Umbilical cord (tissue), 2 donors: Measurements from ENCODE around the gene PPP1R3D. TPM values are rescaled to one million over a fixed set of nuclear protein-coding genes. Genes with fewer than 3 reads are reported as not detected.

Experiments used
- DNase-seq: peaks from one replicate; pipeline ENCODE4 v3.0.0-alpha.2; 2015; ENCODE audit warnings: low spot score
- total RNA-seq: library from RNA; depleted of rRNA; stranded (reverse); fragments of >200 nt; gene quantifications from one replicate; pipeline ENCODE4 v1.2.3, GENCODE V29; 2014; ENCODE audit warnings: low replicate concordance; ENCODE audit not compliant: insufficient read depth

The PPP1R3D gene
- total RNA-seq, 1 donor from 2014 or later, result 8.4 TPM

DNA sequence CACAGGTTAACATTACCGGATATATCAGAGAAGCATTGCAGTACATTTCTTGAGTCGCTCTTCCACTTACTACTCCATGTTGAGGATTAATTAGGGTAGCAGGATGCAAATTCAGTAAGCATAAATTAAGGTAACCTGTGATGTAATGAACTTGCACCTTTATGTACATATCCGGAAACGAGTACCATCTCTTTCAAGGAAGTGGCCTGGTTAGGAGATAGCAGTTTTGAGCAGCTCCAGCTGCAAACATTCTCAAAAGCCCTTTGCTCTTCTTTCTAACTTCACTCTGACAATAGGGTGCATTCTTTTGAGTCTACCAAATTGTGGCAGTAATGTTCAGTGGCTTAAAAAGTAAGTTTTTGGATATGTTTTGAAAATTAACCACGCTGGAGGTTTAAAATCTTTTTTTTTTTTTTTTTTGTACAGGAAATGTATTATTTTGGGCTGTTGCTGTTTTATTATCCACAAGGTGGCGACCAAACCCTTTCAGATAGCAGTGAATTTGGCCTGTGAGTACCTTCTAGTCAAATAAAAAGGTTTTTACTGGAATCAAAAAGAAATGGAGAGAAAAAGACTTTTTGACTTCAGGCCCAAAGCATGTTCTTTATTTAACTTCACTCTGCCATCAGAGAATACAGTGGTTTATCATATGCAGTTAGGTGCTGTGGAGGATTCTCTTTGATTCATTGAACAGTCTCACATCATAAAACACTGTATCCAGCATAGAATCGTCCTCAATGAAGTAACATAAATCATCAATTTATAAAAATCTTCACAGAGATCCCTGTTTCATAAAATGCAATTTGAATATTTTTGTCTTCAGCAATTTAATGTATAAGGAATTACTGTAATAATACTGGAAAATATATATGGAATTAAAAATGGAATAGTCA, 9.0 kb upstream of the PPP1R3D start:
- peak; percentile 69 for DNase-seq

DNA sequence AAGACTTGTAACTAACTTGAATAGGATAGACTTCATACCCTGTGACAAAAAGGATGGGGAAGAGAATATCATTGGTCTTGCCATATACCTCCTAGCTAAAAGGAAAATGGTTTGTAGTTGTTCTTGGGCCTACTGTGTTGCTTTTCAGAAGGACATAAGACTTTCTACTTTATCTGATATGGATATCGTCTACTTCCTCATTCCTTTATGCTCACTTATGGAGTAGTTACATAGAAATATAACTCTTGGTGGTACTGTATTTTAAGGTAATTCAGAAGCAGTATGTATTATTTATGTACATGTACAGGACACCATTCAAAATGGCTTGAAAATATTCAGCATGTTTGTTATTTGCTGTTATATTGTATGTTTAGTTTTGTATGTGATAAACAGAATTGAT, 8.1 kb upstream of the PPP1R3D start:
- no peak for DNase-seq

- no peak for DNase-seq
These were observed 7.3 kb upstream of the PPP1R3D start for GRCh38 chr20:59947376-59947775.

GRCh38 chr20:59945731-59946130, 5.6 kb upstream of the PPP1R3D start:
- peak; percentile 61 for DNase-seq

DNA sequence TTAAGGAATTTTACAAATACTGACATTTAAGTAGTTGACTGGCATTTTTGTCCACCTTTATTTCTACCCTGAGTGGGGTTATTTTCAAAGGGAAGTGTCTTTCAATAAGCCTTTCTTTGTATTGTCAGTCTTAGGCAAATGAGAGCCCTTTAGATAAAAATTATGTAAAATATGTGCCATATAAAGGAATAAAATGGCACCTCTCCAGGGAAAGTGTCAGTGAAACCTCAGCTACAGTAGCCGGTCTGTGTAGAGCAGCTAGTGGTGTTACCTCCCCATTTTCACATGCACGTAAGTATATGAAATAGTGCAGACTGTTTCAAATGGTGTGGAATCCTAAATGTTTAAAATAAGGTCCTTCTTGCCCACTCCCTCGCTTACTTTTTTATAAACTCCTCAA, 5.1 kb upstream of the PPP1R3D start:
- DNase-seq, result no peak

DNA sequence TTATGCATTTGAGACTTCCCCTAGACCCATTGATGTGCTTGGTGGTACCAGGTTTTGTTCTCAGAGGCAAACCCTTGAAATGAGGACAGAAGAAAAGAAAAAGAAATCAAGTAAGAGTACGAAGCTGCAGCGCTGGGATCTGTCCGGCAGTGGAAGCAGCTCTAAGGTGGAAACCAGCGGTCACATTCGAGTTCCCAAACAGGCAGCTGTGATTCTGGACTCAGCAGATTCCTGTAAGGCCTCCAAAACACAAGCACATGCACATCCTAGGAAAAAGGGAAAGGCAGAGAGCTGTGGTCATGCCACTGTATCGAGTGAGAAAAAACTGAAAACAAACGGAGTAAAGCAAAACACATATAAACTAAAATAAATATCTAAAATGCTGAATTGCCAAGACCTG, 4.6 kb upstream of the PPP1R3D start:
- DNase-seq, result no peak

DNA sequence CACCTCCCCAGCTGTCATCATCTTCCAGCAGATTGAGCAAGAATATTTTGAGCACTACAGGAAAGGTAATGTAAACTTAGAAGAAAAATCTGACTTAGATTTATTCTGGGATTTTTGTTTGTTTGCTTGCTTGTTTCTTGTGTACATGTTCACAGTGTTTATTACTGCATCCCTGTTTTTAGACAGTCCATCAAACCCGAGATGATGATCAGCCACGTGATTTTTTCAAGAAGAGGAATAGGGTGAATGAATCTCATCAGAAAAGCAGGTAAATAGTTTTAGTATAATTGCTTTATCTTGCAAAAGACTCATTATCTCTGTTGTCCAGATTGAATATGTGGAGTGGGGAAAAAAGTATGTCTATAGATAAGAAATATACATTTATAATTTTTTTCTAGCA, 2.1 kb upstream of the PPP1R3D start:
- DNase-seq, result no peak

- no peak for DNase-seq
These were observed 820 bp upstream of the PPP1R3D start for GRCh38 chr20:59940956-59941294.

DNA sequence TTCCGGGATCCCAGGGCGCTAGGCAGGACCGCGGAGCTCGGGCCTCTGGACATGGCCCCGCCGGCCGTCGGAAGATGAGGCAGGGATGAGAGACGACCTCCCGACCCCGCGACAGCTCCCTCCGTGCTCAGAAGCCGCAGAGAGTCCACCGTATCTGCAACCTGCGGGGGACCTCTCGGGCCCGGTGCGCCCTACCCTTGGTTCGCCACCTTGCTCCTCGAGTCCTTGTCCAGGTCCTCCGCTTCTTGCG, 301 bp downstream of the PPP1R3D start:
- no peak for DNase-seq

DNA sequence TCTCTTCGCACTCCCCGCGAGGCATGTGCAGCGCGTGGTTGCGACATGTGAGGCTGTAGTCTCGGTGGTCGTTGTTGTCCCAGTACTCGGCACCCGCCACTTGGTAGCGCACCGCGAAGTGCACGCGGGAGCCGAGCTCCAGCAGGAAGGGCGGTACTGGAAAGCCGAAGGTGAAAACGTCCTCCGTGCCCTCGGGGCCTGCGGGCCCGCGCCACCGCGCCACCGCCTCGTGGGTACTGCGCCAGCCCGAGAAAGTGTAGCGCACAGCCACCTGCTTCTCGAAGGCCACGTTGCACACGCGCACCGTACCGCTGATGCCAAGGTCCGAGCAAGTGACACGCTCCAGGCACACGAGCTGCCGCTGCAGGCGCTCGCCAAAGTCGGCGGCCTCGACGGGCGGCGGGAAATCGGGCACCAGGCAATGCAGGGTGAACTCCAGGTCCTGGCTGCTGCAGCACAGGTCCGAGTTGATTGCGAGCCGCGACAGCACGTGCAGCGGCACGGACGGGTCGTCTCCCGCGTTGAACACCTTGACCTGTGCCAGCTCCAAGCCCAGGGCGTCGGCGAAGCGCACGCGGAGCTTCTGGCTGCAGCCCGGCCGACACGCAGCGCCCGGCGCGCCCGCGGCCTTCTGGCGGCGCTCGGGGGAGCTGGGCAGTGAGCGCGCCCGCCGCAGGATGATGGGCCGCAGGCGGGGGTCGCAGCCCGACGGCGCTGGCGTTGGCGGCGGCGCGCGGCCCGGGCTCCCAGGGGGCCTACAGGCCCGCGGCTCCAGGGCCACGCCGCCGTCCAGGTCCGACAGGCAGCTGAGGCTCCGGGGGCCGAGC, 840 bp downstream of the PPP1R3D start:
- no peak for DNase-seq

DNA sequence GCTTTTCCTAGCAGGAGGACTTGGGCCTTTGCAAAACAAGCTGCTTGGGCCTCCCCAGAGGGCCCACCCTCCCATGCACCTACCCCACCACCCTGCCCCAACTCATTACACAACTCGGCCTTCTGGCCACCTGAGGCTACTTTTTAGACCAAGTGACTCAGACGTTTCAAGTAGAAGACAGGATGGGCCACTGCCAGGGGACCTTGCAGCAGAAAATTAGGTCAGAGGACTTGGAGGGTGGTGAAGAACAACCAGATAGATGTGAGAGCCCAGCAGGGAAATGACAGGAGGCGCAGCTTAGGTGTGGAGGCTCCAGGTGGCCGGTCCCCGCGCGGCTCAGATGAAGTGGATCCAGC, 1.4 kb downstream of the PPP1R3D start:
- no peak for DNase-seq

DNA sequence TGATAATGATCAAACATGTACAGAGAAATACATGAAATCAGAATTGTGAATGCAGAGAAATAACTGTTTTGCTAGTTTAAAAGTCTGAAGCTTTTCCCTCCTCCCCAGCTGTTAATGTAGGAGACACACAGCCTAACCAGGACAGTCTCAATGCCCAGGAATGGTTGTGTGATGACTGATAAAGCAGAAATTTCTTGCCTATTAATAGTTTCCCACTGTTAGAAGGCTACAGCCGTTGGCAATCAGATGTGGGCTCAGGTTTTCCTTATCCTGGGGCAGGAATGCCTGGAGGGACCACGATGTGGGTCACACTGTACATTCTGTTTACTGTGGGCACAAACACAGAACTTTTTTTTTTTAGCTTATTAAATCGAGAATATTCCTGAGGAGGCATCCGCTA, 1.9 kb downstream of the PPP1R3D start:
- DNase-seq, result no peak

DNA sequence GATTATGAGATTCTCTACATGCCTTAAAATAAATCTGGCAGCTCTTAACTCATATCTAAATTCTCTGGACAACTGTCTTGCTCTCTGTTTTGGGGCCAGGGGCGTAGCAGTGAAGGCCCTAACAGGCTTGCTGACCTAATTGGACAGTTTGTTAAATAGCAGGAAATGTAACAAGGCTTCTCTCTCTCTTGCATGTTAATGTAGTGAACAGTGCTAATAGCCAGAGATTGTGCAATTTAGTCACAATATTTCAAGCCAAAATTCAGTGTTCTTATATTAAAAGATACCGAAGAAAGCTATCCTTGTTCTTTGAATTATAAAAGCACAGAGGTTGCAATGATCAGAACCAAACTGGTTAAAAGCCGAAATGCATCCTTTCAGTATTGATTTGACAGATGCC, 3.0 kb downstream of the PPP1R3D start:
- DNase-seq, result no peak

GRCh38 chr20:59936409-59936808, 3.7 kb downstream of the PPP1R3D start:
- DNase-seq, result no peak

DNA sequence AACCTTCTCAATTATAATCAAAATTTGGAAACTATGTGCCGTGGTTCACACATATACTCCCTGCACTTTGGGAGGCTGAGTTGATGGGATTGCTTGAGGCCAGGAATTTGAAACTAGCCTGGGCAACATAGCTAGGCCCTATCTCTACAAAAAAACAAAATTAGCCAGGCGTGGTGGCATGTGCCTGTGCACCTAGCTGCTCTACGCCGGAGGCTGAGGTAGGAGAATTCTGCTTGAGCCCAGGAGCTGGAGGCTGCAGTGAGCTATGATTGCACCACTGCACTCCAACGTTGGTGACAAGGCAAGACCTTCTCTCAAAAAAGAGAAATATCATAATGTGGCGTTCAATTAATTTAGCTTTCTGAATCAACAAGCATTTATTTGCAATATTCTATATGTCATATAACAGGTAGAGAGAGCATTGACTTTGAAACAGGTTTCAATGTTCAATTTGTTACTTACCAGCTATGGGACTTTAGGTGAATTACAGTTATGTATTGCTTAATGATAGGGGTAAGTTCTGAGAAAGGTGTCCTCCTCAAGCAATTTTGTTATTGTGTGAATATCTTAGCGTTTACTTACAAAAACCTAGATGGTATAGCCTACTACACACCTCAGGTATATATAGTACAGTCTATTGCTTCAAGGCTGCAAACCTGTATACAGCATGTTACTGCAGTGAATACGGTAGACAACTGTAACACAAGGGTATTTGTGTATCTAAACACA, 4.5 kb downstream of the PPP1R3D start:
- DNase-seq, result no peak

GRCh38 chr20:59933849-59934585, 6.1 kb downstream of the PPP1R3D start:
- peak; percentile 74 for DNase-seq

GRCh38 chr20:59933296-59933848, 6.7 kb downstream of the PPP1R3D start, which contains the start of gene SYCP2:
TSS of gene SYCP2 (minus strand) at chr20:59933637. CDS start at chr20:59922413, 11,224 bp downstream.
- DNase-seq, result peak; percentile 26

GRCh38 chr20:59932616-59933295, 7.3 kb downstream of the PPP1R3D start:
- no peak for DNase-seq

GRCh38 chr20:59931511-59932312, 8.4 kb downstream of the PPP1R3D start:
- no peak for DNase-seq

GRCh38 chr20:59925899-59926298, 14.2 kb downstream of the PPP1R3D start:
- peak; percentile 13 for DNase-seq
